HG03571 (cell line): ENCODE data around the gene TPO.
"Not testable (repeated sequence)": the region's sequence is repeated elsewhere in the genome, so short reads cannot be mapped to it uniquely, and the experiment has no call there.

Source experiments
- ATAC-seq: cut with Tn5 transposase; IDR thresholded peaks from one replicate; pipeline ENCODE4 v1.9.1; 2021; ENCODE audit not compliant: unreplicated experiment

TPO gene

GRCh38 chr2:1413156-1413710 is at the start of gene TPO:
TSS of gene TPO (plus strand) at chr2:1413463. CDS start at chr2:1414409, 946 bp downstream.
- no peak for ATAC-seq

GRCh38 chr2:1366546-1367134 is 46.6 kb upstream of the TPO start:
- ATAC-seq = no peak

DNA sequence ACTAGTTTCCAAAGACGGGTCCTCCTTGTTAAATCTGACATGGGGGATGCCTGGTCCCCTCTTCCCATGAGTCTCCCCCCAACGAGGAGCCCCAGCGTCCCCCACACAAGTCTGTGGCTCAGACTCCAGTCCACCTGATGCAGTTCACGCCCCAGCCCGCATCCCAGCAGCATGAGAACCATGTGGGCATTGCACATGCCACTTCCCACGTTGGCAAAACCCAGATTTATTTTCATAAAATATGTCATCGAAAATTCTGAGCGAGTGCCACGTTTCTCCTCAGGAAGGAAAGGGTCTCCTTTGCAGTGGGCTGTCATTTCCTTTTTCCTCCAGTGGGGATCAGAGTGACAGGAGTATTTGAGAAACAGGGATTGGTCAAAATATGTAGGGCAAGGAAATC is 45.7 kb upstream of the TPO start:
- no peak for ATAC-seq

DNA sequence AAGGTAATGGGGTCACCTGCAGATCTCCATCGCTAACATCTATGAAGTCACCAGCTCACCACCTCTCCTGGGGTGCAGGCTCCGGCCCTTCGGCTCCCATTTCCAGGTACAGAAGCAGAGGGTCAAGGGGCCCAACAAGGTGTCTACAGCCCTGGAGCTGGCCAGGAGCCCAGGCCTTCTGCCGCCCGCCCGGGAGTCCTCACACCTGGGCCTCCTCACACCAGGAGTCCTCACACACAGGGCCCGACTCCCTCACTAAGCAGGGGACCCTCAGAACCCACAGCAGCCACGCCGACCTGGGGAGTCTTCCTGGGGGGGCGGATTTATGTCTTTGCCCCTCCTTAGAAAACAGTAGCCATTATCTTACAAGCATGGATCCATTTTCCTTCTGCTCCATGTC is 43.4 kb upstream of the TPO start:
- ATAC-seq = no peak

GRCh38 chr2:1370461-1370860 is 42.8 kb upstream of the TPO start:
- ATAC-seq = no peak

- no peak for ATAC-seq
Measured at GRCh38 chr2:1371082-1371481, 42.2 kb upstream of the TPO start.

DNA sequence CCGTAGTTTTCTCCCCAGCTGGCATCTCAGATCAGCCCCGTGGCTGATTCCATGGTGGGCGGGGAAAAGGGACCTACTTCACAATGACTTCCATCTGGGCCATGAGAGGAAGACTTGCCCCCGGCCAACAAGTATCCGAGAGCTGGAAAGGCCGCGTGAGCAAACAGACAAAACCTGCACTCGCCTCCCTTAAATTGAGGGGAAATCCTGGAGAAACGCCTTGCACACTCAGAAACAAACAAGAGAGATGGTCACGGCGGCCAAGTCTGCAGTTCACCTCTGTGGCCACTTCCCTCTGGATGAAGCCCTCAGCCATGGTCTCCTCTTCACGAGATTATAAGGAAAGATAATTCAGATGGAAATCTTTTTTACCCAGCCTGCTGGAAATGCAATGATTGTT is 39.4 kb upstream of the TPO start:
- ATAC-seq = no peak

DNA sequence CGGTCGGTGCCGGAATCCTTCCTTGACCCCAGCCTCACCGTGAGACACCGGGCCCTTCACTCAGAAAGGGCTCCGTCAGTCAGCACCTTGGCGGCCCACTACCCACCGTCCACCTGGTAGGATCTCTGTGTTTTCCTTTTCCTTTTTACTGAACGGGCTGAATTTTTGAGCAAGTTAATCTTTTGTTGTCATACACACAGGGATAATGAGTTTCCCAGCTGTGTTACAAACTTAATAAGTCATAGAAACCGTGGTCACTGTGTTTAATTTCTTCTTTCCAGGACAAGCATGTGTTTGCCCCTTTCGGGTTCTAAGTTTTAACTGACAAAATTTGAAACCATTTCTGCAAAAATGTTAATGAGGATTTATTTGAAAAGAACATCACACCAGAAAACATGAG is 39.0 kb upstream of the TPO start:
- no peak for ATAC-seq

DNA sequence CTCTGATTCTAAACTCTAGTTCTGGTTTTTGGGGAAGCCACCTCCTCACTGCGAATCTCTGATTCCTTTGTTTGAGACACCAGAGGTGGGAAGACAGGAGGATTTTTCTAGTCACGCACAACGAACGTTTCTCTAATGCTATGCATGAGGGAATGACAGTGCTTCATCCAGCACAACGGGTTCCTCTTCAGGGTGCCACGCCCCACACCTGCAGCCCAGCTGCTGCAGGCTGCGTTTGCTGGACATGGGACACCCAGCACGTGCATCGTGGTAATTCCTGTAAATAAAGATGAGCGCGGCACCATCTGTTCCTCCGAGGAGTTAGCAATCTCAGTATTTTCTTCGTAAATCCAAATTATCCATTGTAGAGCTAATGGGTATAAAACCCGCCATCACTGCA is 37.5 kb upstream of the TPO start:
- ATAC-seq = no peak

DNA sequence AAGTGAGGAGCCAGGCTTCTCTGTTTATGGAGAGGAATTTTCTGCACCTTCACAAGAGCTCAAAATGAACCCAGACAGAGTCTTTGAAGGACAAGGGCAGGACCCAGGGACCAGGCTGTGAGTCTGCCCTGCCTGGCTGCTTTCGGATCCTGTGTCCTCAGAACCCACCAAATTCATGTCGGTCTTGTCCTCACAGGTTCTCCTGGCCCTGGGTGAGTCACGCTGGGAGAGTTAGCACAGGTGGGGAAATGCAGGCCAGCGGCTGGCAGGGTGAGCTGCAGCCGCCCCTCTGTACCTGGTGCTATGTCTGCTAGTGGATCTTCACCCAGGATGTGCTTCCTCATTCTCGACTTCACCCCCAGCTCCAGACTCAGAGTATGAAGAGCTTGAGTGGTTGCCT is 35.8 kb upstream of the TPO start:
- ATAC-seq = no peak

DNA sequence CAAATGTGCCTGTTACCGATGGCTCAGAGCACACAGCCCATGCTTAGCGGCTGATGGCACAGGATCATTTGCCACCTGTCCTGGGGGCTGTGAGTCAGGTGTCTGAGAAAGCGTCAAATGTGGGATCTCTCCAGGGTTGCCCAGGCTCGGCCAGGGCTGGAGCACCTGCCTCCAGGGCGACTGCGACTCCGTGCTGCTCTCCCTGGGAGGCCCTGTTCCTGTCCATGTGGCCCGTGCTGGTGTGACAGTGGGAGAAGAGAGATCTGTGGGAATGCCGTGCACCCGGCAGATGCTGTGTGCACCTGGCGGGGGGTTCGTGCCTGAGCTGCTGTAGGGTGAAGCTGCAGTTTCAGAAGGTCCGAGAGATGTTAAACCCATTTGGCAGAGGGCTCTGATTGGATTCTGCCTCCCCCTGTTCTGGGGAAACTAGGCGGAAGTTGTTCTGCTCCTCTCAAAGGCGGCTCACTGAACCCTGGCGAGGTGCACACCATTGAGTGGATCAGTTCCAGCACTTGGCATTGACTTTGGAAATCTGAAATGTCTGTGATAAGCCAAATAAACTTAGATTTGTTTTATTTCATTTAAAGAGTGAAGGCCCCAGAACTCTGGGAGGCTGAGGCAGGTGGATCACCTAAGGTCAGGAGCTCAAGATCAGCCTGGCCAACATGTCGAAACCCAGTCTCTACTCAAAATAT is 34.7 kb upstream of the TPO start:
- no peak for ATAC-seq

- no peak for ATAC-seq
Measured at GRCh38 chr2:1381644-1382043, 31.6 kb upstream of the TPO start.

DNA sequence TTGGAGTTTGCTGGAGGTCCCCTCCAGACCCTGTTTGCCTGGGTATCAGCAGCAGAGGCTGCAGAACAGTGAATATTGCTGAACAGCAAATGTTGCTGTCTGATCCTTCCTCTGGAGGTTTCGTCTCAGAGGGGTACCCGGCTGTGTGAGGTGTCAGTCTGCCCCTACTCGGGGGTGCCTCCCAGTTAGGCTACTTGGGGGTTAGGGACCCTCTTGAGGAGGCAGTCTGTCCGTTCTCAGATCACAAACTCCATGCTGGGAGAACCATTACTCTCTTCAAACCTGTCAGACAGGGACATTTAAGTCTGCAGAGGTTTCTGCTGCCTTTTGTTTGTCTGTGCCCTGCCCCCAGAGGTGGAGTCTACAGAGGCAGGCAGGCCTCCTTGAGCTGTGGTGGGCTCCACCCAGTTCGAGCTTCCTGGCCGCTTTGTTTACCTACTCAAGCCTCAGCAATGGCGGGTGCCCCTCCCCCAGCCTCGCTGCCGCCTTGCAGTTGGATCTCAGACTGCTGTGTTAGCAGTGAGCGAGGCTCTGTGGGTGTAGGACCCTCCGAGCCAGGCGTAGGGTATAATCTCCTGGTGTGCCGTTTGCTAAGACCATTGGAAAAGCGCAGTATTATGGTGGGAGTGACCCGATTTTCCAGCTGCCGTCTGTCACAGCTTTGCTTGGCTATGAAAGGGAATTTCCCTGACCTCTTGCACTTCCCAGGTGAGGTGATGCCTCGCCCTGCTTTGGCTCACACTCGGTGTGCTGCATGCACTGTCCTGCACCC is 25.1 kb upstream of the TPO start:
- ATAC-seq = not testable (repeated sequence)

DNA sequence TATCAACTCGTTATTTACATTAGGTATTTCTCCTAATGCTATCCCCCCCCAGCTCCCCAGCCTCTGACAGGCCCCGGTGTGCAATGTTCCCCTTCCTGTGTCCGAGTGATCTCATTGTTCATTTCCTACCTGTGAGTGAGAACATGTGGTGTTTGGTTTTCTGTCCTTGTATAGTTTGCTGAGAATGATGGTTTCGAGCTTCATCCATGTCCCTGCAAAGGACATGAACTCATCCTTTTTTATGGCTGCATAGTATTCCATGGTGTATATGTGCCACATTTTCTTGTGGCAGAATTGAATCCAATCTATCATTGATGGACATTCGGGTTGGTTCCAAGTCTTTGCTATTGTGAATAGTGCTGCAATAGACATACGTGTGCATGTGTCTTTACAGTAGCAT is 23.1 kb upstream of the TPO start:
- ATAC-seq = not testable (repeated sequence)

GRCh38 chr2:1393321-1393720 is 19.9 kb upstream of the TPO start:
- no peak for ATAC-seq

DNA sequence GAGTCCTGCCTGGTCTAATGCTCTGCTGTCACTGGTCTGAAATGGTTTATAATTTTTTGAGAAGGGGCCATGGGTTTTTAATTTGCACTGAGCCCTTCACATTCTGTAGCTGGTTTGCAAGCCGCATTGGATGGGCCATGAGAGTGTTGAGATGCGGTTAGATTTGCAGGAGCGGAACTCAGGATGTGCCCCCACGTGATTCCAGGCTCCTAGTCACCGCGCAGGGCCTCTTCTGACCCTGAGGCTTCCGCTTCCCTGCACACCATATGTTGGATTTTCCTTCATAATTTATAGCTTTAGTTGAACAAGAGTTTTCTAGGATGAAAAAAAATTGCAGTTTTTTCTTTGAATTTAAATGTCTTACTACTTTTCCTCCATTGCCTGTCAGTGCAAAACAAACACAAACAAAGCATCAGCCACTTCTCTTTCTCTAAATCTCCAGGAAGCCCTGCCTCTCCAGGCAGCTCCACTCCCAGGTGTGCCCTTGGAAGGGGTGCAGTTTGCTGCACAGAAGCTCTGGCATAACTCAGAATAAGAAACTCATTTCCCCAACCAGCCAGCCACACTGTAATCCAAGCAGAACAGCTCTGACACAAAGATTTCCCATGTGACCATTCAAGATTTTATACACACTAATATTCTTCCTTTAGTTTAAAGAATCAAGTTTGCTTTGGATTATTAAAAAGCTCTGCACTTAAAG is 18.4 kb upstream of the TPO start:
- no peak for ATAC-seq

DNA sequence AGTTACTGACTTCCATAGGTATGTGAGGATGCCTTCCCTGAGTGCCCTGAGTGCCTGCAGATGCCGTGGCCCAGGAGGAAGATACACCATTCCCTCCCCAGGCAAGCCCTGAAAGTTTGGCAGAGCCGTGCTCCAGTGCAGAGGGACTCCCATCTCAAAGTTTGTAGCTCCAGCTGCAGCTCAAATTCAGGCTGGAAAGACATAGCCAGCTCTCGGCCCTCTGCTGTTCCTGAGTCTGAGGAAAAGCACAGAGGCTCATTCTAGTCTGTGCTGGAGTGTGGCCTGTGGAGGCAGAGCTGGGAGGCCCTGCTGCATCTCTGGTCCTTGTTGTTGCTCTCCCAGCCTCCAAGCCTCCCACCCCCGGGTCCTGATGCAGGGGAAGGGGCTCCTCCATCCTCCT is 15.9 kb upstream of the TPO start:
- ATAC-seq = no peak

DNA sequence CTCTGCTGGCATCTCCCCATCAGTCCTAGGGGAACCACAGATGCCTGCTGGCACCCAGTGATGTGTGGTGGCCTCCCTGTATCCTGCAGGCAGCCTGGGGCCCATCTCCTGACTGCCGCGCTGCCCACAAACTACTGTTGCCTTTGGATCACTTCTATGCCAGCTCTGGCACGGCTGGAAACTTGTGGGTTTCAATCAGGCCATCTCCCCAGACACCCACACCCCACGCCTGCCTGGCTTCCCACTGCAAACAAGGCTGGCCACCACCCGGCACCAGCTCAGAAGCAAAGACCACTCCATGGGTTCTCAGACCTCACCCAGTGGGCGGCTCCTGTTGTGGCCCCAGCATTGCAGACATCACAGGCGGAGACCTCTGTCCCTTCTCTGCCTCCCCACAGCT is 15.1 kb upstream of the TPO start:
- ATAC-seq = no peak

DNA sequence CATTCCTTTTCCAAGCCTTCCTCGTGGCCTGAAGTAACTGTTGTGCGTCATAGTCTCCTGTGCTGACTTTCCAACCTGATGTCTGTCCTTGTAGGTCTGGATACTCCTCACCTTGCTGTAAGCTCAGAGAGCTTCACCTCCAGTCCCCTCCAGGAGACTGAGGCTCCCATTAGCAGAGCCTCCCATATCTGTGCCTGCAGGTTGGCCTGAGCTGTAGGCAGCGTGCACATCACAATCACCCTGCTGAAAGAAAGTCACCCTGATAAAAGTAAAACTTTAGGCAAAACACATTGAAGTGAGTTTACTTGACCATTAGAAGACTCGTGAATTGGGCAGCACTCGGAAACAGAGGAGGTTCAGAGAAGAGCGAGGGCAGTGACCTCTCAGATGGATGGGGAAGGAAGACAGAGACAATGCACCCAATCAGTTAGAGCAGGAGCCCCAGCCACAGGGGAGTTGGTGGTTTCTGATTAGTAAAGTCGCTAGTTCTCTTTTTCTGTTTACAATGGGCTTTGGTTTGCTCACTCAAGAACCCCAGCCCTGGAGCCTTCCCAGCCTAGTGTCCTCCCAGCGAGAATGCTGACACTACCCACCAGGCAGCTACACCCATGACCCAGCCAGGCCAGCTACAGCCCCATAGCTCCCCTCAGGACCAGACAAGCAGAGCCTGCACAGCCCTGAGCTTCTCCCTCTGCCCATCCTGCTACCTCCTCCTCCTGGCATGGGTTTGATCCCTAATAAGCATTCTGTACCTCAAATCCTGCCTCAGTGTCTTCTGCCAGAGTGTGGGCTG is 12.1 kb upstream of the TPO start:
- no peak for ATAC-seq

- no peak for ATAC-seq
Measured at GRCh38 chr2:1402064-1402463, 11.2 kb upstream of the TPO start.

DNA sequence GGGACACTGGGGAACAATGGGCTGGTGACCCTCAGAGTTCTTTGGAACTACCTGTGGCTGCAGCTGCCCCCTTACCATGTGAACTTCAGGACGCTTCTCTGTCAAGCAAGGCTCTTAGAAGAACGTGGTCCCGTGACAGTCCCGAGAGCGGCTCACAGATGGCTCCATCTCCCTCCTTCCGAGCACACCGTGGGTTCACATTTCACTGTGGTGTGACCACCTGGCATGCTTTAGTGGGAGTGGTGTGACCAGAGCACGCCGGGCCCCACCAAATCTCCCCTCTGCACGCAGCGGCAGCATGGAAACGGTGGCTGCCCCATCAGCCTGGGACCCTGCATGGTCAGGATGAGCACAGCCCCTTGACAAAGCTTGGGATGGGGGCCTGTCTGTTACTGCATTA is 9.7 kb upstream of the TPO start:
- no peak for ATAC-seq
